Globus pallidus (tissue), 1 donor: ENCODE results near the gene PDE4B.

Experiments
- DNase-seq: peaks from one replicate; pipeline ENCODE4 v3.0.0-alpha.2; 2015; ENCODE audit warnings: low spot score

Gene PDE4B

GRCh38 chr1:66360285-66360724, 567.6 kb downstream of the PDE4B start:
- DNase-seq: no peak

GRCh38 chr1:66364578-66365391, 572.1 kb downstream of the PDE4B start:
- DNase-seq: no peak

- DNase-seq: no peak
Observed at GRCh38 chr1:66365635-66366034, 572.9 kb downstream of the PDE4B start.

- DNase-seq: no peak
Observed at GRCh38 chr1:66366634-66367033, 573.9 kb downstream of the PDE4B start.

- DNase-seq: no peak
Observed at GRCh38 chr1:66367369-66367768, 574.7 kb downstream of the PDE4B start.

GRCh38 chr1:66368261-66368660, 575.6 kb downstream of the PDE4B start:
- no peak for DNase-seq

GRCh38 chr1:66370462-66370971, 577.8 kb downstream of the PDE4B start:
- DNase-seq: no peak

GRCh38 chr1:66371233-66372005, 578.7 kb downstream of the PDE4B start:
- no peak for DNase-seq

- DNase-seq: no peak
Observed at GRCh38 chr1:66372522-66373101, 579.9 kb downstream of the PDE4B start.

GRCh38 chr1:66373157-66373591, 580.5 kb downstream of the PDE4B start:
- no peak for DNase-seq

- DNase-seq: no peak
Observed at GRCh38 chr1:66374148-66374547, 581.5 kb downstream of the PDE4B start.

- DNase-seq: peak; percentile 65
Observed at GRCh38 chr1:66374561-66375111, 581.9 kb downstream of the PDE4B start.

- no peak for DNase-seq
Observed at GRCh38 chr1:66375125-66375524, 582.4 kb downstream of the PDE4B start.

GRCh38 chr1:66380452-66381212, 587.9 kb downstream of the PDE4B start:
- DNase-seq: no peak

GRCh38 chr1:66381621-66382275, 589.1 kb downstream of the PDE4B start:
- DNase-seq: no peak

GRCh38 chr1:66383168-66383567, 590.5 kb downstream of the PDE4B start:
- no peak for DNase-seq

- DNase-seq: no peak
Observed at GRCh38 chr1:66383611-66384010, 590.9 kb downstream of the PDE4B start.

- DNase-seq: no peak
Observed at GRCh38 chr1:66384258-66384921, 591.7 kb downstream of the PDE4B start.

GRCh38 chr1:66386712-66387111, 594.0 kb downstream of the PDE4B start:
- DNase-seq: no peak

- DNase-seq: peak; percentile 60
Observed at GRCh38 chr1:66388913-66389312, 596.2 kb downstream of the PDE4B start.
